Adrenal gland (tissue), 12 donors: Measurements from ENCODE around the gene RAB26. TPM values are rescaled to one million over a fixed set of nuclear protein-coding genes. Genes with fewer than 3 reads are reported as not detected.

Experiments
- DNase-seq, 7 donors: peaks; one replicate each; pipeline ENCODE4 v3.0.0-alpha.2; 2019 to 2020
- H3K27ac ChIP-seq, 5 donors: fragments of 200-600 bp; sonication (generic) in 4 of 5; 1 replicate in 3 of 5; 2 replicates in 2 of 5; pipeline versions ENCODE4 v1.5.1 to v1.8.0; 2016 to 2020; ENCODE audit warnings: mild to moderate bottlenecking in 1 of 5
- H3K27me3 ChIP-seq: fragments of 200-600 bp; 2 replicates; pipeline ENCODE4 v1.8.0; 2021
- H3K36me3 ChIP-seq, 2 donors: fragments of 200-600 bp; replicated peaks in 1 of 2; 1 replicate in 1 of 2; 2 replicates in 1 of 2; pipeline versions ENCODE4 v1.5.1 to v1.8.0; 2018 to 2022
- H3K4me1 ChIP-seq, 2 donors: fragments of 200-600 bp; replicated peaks in 1 of 2; 1 replicate in 1 of 2; 2 replicates in 1 of 2; pipeline versions ENCODE4 v1.5.1 to v1.8.0; 2018 to 2021
- H3K4me3 ChIP-seq, 4 donors: fragments of 200-600 bp; sonication (generic) in 3 of 4; one replicate each; pipeline ENCODE4 v1.5.1; 2016 to 2018
- H3K9me3 ChIP-seq, 3 donors: fragments of 200-600 bp; sonication (generic) in 1 of 3; replicated peaks in 1 of 3; 1 replicate in 2 of 3; 2 replicates in 1 of 3; pipeline versions ENCODE4 v1.5.1 to v1.8.0; 2016 to 2021
- POLR2A ChIP-seq, 2 donors: fragments of 450-650 bp; IDR thresholded peaks; one replicate each; pipeline ENCODE4 v1.6.1; 2017; ENCODE audit warnings: antibody characterized with exemption in 2 of 2, mild to moderate bottlenecking in 2 of 2, moderate library complexity in 1 of 2
- WGBS, 4 donors: extraction: QIAGEN DNeasy Blood & Tissue Kit in 2 of 4; methylation state at CpG; one replicate each; pipeline versions ENCODE4 v1.1.5 to v1.1.7; 2013 to 2017; 5-methylcytosine and 5-hydroxymethylcytosine counted together
- intact Hi-C, 2 donors: fragments of 100-400 bp; cut with DNase I; formaldehyde crosslinking; loops; one replicate each; pipeline versions ENCODE4 v1.14.1 to v1.15.0; 2022 to 2023
- polyA plus RNA-seq, 3 donors: library from polyadenylated mRNA; stranded (reverse); fragments of 200-250 nt in 2 of 3; fragments of 350-450 nt in 1 of 3; fragmentation: Illumina TruSeq in 1 of 3; extraction: RNeasy Lipid Tissue Mini Kit (QIAGEN cat#74804) in 1 of 3; gene quantifications; one replicate each; pipeline ENCODE4 v1.2.3, GENCODE V29; 2013 to 2014
- total RNA-seq, 9 donors: library from RNA; depleted of rRNA in 4 of 9; stranded (reverse); fragments of >200 nt in 4 of 9; fragments of 120-200 nt in 1 of 9; fragmentation: NEBNext Ultra II Directional in 1 of 9; extraction: Animal tissue kit (Norgen Biotek cat#: 25700) in 1 of 9; gene quantifications; one replicate each; pipeline versions ENCODE4 v1.1.0 to v1.2.4, GENCODE V29; 2013 to 2023
- TF ChIP-seq, protein P1 (sequence below), 6 experiments: fragments of 450-650 bp in 4 of 6; fragments of 200-600 bp in 2 of 6; sonication (generic) in 1 of 6; IDR thresholded peaks; 1 replicate in 5 of 6; 2 replicates in 1 of 6; pipeline versions ENCODE4 v1.5.1 to v1.8.0; 2016 to 2021; ENCODE audit warnings: antibody characterized with exemption in 6 of 6, mild to moderate bottlenecking in 2 of 6, moderate library complexity in 1 of 6
- donor health status: healthy with polysubstance abuse.
- donor health status: Bipolar disorder and iron deficiency.
- donor health status: DM: yes; HTN: yes; CAD: no.
- donor health status: DM: no; HTN: no; CAD: no.
- donor health status: DM: no; HTN: no; CAD: no.
- donor health status: DM: yes; HTN: yes; CAD: no.

RAB26 gene
- total and polyA plus RNA-seq, 12 donors: 0.46 to 23.1 (median 1.8) TPM; not detected in 2

DNA sequence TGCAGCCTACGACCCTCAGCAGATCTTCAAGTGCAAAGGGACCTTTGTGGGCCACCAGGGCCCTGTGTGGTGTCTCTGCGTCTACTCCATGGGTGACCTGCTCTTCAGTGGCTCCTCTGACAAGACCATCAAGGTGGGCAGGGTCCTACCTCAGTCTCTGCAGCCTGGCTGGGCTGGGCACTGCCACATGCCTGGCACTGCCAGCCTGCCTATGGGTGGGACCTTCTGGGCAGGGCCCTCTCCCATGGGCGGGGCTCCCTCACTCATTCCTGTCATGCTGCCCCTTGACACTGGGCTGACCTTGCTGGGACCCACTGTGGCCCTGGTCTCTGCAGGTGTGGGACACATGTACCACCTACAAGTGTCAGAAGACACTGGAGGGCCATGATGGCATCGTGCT, 25.5 kb downstream of the RAB26 start:
- Histone ChIP-seq H3K27me3 (no peaks in the 10 kb centered on the region), H3K4me3 (no peak overlapping the region), H3K9me3 (no peaks in the 10 kb centered on the region), H3K4me1 (peaks cover 0 to 6% of the 10 kb centered on the region in 2 donors), H3K36me3 (peaks cover 0 to 64% of the 10 kb centered on the region in 2 donors), H3K27ac (peak overlapping the region in 1 of 5 donors; percentile 57)
- no peak for DNase-seq
- TF ChIP-seq, protein P1, sequence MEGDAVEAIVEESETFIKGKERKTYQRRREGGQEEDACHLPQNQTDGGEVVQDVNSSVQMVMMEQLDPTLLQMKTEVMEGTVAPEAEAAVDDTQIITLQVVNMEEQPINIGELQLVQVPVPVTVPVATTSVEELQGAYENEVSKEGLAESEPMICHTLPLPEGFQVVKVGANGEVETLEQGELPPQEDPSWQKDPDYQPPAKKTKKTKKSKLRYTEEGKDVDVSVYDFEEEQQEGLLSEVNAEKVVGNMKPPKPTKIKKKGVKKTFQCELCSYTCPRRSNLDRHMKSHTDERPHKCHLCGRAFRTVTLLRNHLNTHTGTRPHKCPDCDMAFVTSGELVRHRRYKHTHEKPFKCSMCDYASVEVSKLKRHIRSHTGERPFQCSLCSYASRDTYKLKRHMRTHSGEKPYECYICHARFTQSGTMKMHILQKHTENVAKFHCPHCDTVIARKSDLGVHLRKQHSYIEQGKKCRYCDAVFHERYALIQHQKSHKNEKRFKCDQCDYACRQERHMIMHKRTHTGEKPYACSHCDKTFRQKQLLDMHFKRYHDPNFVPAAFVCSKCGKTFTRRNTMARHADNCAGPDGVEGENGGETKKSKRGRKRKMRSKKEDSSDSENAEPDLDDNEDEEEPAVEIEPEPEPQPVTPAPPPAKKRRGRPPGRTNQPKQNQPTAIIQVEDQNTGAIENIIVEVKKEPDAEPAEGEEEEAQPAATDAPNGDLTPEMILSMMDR (IDR thresholded peaks at IDR 0.05): no peak
- no peak for TF ChIP-seq POLR2A (IDR thresholded peaks at IDR 0.05)
- intact Hi-C loops: no loop called here
- 87 to 98% methylated on average over 4 of the region's 4 CpGs; no CpG with 5 or more reads in 2 of the 4 donors for WGBS, 4 donors

- no peak overlapping the region for H3K4me3 ChIP-seq
- H3K36me3 ChIP-seq: peaks cover 0 to 64% of the 10 kb centered on the region in 2 donors
- no peaks in the 10 kb centered on the region for H3K27me3 ChIP-seq
- 66 to 79% (median 71%) methylated on average over 7 to 21 of the region's 21 CpGs for WGBS, 4 donors
- intact Hi-C loops: no loop called here
- no peak for TF ChIP-seq POLR2A (IDR thresholded peaks at IDR 0.05)
- TF ChIP-seq, protein P1 (IDR thresholded peaks at IDR 0.05): no peak
- peaks cover 0 to 6% of the 10 kb centered on the region in 2 donors for H3K4me1 ChIP-seq
- peak; percentile 67 to 89 (median 77) for DNase-seq
- H3K27ac ChIP-seq: peak overlapping the region in 1 of 5 donors; percentile 57
- H3K9me3 ChIP-seq: no peaks in the 10 kb centered on the region
Observed at GRCh38 chr16:2174396-2175131, 26.1 kb downstream of the RAB26 start.

- Histone ChIP-seq H3K36me3 (peaks cover 0 to 64% of the 10 kb centered on the region in 2 donors), H3K9me3 (no peaks in the 10 kb centered on the region), H3K27ac (peak overlapping the region in 1 of 5 donors; percentile 35), H3K27me3 (no peaks in the 10 kb centered on the region), H3K4me1 (peaks cover 0 to 6% of the 10 kb centered on the region in 2 donors), H3K4me3 (no peak overlapping the region)
- no peak for TF ChIP-seq POLR2A (IDR thresholded peaks at IDR 0.05)
- TF ChIP-seq, protein P1 (IDR thresholded peaks at IDR 0.05): no peak
- DNase-seq: no peak
- intact Hi-C loops: no loop called here
- 90 to 94% (median 93%) methylated on average over 4 to 10 of the region's 10 CpGs for WGBS, 4 donors
Observed at GRCh38 chr16:2175454-2175853, 27.0 kb downstream of the RAB26 start.

- intact Hi-C loops: no loop called here
- Histone ChIP-seq H3K27ac (no peak overlapping the region), H3K27me3 (no peaks in the 10 kb centered on the region), H3K4me1 (peaks cover 0 to 6% of the 10 kb centered on the region in 2 donors), H3K9me3 (no peaks in the 10 kb centered on the region), H3K36me3 (peaks cover 0 to 62% of the 10 kb centered on the region in 2 donors), H3K4me3 (no peak overlapping the region)
- DNase-seq: no peak
- TF ChIP-seq, protein P1 (IDR thresholded peaks at IDR 0.05): no peak
- no peak for TF ChIP-seq POLR2A (IDR thresholded peaks at IDR 0.05)
- 92 to 99% (median 96%) methylated on average over 10 to 23 of the region's 23 CpGs for WGBS, 4 donors
Observed at GRCh38 chr16:2176047-2176446, 27.6 kb downstream of the RAB26 start.
